HuH-7 (cell line): ENCODE data around the gene CDKN2B-AS1.

Experiments used
- DNase-seq: peaks from one replicate; pipeline ENCODE4 v3.0.0; 2011; ENCODE audit warnings: low spot score

The CDKN2B-AS1 gene

DNA sequence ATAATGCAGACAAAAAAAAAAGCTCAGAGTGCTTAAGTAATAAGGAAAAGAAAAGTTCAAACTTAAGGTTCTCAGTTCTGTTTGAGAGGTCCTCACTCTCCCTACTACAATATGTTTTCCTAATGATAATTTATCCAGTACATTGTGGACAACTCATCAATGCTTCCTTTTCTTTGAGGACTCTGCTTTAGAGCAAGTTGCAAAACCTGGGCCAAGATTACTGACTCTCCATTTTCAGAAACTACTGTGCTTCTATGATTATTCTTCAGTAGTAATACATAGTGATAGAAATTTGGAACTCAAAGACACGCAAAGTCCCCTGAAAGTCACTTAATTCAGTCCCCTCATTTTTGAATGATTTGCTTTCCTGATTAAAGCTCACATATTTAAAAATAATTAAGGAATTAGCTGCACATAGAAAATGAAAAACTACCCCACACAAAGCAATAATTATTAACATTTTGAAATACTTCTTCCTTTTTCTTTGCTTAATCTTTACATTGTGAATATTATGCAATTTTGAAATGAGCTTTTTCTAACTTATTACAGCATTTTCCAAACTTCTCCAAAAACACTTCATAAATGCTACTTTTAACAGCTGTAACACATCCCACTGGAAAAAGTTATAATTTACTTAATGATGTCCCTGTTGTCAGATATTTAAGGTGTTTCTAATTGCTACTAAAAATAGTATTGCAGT is 11.6 kb upstream of the CDKN2B-AS1 start:
- no peak for DNase-seq

DNA sequence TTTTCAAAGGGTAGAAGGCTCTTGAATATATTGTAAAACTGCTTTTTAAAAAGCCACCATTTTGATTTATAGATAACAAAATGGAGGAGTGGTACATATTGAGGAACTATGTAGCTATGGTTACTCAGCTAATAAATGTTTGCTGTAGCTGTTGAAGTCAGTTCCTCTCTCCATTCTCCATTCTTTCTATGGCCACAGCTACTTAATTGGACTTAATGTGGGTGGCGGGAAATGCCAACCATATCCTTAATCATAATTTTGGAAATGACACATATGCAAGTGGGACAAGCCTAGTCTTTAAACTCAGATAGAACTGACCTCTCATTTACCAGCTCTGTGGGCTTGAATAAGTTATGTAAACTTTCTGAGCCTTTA is 11.0 kb upstream of the CDKN2B-AS1 start:
- DNase-seq: no peak

DNA sequence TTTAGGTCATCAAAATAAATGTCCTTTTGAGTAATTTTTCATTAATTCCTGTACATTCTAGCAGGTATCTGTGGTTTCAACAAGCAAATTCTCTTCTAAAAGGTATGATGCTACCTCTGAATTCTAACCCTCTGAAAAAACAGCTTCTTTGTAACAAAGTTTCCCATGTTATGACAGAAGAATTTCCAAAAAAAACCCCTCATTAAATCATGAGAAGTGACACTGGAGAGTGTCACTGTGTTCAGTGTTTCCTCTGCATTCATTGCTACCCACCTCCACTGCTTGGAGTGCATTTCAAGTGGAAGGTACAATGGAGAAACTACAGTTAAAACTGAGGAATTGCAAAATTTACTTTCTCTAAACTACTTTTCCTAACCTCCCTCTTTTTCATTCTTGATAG is 10.5 kb upstream of the CDKN2B-AS1 start:
- DNase-seq: no peak

DNA sequence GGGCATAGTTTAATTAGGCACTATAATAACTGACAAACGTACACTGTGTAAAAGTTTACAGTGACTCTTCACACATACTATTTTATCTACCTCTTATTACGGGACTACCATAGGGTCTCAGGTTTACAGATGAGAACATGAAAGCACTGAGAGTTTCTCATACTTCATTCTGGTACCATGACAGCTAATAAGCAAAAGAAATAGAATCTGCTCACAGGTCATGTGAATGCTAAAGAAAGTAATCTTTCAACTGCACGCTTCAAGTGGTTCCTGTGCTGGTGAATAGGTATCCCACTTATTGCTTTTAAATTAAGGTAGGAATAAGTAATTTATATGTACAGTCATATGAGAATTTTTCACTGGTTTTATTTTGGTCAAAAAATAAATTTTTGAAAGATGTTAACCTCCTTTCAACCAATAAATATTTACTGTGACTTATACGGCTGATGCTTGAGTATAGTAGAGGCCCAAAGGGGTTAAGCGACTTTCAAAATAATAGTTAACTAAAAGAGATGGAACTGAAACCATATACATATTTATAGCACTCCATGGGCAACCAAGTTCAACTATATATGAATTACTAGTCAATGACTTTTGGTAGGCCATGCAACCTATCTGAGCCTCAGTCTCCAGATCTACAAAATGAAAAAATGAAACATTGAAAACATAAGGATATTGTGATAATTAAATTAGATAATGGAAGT is 8.5 kb upstream of the CDKN2B-AS1 start:
- DNase-seq: no peak

DNA sequence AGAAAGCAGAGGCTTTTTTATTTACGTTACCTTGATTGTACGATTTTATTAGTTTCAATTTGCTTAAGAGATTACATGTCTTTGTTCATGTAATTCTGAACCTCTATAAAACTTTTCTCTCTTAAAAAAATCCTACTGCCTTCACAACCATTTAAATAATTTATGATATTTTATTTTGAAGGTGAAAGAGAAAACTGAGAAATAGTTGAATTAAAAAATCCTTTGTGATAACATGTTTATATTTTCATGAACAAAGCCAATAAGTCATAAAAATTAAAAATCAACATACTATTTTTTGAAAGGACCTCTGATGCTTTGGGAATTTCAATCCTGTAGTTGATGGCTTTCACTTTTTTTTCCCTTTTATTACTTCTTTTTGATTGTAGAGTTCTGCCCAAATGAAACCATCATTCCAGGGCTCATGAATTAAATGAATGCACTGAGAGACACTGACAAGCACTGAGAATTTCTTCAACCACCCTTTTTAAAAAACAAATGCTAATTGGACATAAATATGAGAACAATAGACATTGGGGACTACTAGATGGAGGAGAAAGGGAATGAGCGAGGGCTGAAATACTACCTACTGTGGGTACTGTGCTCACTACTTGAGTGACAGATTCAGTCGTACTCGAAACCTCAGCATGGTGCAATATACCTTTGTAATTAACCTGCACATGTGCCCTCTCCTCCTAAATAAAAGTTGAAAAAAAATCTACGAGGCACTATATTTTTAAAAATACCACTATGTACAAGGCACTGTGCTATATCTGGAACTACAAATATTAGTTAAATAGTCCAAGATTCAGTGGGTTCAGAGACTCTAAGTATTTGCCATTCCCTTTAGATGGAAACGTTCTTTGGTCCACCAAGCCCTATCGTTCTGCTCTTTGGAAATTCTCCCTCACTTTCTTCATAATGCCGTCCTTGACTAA is 6.3 kb upstream of the CDKN2B-AS1 start:
- DNase-seq: no peak

DNA sequence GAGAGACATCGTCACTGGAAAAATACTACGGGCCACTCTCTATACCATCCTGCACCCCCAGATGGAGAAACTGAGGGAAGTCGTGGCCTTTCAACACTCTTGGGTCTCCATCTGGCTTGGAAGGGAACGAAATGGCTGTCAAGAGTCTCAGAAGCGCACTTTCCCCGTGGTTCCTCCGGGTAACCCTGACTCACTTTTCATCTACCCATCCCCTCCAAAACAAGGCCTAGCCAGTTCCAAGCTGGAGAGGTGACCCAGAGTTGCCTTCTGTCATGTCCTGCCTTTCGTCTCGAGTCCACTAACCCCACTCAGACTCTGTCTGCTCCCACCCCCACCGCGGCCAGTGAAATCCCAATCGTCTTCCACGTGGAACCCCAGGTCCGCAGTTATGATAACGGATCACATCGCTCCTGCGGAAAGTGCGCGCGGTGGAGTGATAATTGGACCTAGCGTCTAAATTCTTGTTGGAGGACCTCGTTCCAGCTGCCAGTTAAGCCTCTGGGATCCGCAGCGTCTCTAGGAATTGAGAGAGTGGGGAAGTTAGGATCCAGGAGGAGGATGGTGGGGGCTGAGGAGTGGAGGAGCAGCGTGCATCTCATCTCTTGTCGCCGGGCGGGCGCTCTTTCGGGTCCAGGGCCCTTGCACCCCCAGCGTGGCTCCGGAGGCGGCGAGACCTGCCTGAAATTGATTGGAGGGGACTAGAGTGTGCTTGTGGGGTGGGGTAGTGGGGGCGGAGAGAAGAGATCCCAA is 5.0 kb upstream of the CDKN2B-AS1 start:
- no peak for DNase-seq

DNA sequence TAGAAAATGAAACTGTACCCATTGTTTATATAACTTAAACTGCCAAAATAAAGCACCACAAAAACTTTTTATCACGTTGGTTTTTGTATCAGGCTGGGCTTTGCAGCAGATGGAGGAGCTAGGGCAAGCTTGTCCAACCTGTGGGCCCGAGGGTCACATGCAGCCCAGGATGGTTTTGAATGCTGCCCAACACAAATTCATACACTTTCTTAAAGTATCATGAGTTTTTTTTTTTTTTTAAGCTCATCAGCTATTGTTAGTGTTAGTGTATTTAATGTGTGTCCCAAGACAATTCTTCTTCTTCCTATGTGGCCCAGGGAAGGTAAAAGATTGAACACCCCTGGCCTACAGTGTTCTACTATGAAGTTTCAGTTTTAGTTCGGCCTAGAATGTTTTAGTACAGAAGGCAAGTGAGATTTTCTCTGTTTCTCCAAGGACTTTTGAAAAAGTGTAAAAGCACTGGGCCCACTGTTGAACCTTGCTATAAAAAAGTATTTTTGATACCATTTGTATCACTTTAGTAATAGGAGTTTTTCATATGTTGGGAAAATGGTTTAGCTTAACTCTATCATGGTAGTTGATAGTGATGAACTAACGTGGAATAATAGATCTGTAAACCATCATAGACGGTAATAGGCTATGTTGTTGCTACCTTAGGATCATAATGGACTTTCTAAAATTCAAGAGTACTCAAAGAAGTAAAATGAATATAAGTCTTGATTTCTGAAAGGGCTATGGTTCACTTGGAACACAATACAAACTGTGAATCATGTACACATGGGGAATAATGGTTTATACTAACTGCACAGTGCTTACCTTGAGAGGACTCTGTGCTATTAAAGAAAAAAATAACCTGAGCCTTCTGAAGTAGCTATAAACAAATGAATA is 3.3 kb upstream of the CDKN2B-AS1 start:
- no peak for DNase-seq

DNA sequence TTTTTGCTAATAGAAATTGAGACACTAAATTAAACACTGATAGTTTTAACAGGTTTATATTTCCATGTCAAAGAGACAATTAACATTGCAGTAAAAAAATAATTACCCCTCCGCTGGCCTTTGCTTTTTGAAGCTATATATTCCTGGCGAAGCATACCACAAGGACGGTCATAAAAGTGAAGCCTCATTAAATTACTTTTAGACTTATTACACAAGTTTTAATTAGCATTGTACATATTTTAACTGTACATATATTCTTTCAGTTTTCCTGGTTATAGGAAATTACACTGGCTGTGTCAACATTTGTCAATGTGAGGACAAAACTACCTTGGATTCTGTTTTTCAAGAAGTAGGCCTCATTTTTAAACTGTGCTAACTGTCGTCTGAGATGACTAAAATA is 1.6 kb upstream of the CDKN2B-AS1 start:
- DNase-seq: no peak

DNA sequence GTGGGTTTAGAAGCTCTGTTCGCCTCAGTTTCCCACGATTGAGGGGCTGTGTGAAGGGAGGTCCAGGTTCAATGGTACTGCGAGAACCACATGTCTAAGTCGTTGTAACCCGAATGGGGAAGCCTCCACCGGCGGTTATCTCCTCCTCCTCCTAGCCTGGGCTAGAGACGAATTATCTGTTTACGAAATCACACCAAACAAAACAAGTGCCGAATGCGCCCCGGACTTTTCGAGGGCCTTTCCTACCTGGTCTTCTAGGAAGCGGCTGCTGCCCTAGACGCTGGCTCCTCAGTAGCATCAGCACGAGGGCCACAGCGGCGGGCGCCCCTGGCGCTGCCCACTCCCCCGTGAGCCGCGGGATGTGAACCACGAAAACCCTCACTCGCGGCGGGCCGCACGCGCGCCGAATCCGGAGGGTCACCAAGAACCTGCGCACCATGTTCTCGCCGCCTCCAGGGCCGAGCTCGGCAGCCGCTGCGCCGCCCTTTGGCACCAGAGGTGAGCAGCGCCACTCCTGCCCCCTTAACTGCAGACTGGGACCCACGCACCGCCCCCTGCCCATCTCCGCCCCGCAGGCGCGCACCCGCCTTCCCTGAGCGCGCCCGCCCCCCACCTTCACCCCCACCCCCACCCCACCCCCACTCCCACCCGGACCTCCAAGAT is 567 bp upstream of the CDKN2B-AS1 start, which contains the start of gene CDKN2A:
TSS of gene CDKN2A (minus strand) at position 500 of the 663 bp plus-strand sequence.
- DNase-seq: peak; percentile 62

DNA sequence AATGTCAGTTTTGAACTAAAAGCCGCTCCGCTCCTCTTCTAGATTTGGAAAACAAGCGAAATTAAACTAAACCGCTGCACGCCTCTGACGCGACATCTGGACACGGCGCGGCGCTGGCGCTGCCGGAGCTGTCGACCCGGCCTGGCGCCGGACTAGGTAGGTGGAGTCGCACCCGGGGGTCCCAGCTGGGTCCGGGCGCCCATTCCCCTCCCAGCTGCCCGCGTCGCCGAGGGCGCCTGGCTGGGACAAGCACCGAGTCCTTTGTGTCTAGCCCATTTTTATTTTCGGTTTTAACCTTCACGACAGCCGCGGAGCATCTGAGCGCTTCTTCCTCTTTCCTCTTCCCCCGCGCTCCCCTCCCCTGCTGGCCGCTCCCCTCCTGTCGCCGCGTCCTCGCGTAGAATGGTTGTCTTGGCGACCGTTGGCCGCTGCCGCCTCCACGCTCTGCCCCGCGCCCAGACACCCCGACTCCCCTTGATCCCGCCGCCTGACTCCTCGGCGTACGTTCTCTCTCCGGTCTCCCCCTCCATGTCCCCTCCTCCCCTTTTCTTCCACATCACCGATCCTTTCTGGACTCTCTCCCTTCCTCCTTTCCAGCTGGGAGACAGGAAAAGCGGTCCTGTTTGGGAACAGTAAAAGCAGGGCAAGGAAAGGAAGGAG is 545 bp downstream of the CDKN2B-AS1 start:
- peak; percentile 41 for DNase-seq

DNA sequence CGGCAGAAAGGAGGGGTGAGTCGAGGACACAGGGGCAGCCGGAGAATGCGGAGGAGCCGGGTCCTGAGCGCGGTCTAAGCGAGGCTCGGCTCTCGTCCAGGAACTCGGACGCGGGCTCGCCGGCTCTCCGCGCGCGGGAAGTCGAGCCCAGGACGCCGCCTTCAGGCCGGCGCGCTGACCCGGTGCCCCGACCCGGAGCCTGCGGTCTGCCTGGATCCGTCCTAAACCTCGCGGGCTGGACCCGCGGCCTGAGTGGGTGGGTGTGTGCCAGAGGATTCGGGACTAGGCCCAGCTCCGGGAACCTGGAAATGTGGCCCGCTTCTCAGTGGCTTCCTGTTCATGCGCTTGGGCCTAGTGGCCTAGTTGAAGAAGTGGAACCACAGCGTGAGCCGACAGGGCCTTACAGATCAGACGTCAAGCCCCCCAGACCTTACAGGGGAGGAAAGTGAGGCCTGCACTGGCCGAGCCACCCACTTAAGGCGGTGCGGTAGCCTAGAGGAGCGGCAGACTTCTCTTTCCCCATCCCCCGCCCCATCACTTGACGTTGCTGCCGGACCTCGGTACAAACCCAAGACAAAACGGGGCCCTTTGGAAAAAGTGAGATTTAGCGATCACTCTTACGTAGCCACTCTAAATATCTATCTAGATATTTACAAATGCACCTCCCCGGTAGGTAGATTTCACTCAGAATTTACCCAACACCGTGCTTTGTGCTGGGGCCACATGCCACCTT is 1.2 kb downstream of the CDKN2B-AS1 start:
- no peak for DNase-seq

DNA sequence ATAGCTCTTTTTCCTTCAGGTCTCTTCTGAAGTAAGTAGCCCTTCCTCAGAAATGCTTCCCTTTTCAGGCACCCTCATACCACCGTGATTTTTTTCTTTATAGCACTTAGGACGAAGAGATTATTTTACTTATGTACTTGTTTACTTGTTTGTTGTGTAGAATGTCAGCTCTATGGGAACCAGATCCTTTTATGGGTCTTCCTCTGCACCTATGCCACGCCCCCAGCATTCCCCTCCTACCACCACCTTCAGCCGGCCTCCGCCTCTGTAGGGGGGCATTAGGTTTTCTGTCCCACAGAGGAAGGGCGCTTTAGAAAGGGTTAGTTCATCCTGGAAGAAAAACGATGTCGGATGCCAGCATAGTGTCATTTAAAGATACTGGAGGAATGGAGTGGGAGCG is 1.8 kb downstream of the CDKN2B-AS1 start:
- DNase-seq: no peak

DNA sequence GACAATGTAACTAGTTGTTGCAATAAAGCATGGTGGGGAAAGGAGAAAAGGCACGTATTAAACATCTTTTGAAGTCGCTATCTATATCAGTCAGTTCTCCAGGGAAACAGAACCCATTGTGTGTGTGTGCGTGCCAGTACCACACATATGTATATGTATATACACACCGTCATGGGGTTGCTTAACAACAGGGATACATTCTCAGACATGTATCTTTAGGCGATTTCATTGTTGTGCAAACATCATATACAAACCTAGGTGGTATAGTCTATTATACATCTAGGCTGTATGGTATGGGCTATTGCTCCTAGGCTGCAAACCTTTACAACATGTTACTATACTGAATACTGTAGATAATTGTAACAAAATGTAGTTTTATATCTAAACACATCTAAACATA is 2.3 kb downstream of the CDKN2B-AS1 start:
- DNase-seq: no peak

DNA sequence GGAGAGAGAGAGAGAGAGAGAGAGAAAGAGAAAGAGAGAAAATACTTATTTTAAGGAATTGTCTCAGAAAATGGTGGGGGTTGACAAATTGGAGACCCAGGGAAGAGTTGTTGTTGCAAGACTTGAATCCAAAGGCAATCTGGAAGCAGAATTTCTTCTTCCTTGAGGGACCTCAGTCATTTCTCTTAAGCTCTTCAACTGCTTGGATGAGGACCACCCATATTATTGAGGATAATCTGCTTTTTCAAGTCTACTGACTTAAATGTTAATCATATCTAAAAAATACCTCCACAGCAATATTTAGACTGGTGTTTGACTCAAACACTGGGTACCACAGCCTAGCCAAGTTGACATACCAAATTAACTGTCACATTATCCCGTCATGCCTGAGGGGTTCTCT is 2.9 kb downstream of the CDKN2B-AS1 start:
- DNase-seq: no peak

DNA sequence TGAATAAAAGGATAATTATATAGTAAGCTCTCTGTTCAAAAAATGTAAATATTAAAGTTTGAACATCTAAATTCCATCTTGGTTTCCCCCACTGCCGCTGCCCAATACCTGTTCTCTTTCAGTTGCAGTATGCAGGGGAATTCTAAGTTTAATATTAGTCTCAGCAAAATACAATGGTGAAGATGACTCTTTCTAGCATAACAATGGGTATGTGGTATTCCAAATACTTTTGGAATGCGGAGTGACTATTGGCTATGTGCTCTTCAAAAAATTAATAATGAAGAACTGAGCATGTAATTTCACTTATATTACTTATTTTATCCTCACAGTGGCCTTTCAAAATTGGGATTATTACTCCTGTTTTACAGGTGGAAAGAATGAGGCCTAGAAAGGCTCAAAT is 3.4 kb downstream of the CDKN2B-AS1 start:
- DNase-seq: no peak

DNA sequence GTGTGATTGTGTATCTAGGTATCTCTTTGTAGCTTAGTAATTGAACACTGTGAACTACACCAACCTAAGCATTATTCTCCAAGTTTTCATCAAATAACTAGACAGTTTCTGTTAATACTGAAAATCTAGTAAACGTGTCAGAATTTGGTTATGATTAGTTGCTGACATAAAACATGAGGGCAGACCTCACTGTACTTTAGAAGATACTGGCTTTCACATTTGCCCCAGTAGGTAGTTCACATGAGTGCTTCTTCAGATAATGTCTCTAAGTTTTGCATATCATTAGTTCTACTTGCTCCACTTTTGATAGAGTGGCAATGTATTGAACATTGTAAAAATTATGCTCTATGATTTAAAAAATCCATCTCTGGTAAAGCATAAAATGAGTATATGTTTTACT is 7.4 kb downstream of the CDKN2B-AS1 start:
- DNase-seq: no peak

DNA sequence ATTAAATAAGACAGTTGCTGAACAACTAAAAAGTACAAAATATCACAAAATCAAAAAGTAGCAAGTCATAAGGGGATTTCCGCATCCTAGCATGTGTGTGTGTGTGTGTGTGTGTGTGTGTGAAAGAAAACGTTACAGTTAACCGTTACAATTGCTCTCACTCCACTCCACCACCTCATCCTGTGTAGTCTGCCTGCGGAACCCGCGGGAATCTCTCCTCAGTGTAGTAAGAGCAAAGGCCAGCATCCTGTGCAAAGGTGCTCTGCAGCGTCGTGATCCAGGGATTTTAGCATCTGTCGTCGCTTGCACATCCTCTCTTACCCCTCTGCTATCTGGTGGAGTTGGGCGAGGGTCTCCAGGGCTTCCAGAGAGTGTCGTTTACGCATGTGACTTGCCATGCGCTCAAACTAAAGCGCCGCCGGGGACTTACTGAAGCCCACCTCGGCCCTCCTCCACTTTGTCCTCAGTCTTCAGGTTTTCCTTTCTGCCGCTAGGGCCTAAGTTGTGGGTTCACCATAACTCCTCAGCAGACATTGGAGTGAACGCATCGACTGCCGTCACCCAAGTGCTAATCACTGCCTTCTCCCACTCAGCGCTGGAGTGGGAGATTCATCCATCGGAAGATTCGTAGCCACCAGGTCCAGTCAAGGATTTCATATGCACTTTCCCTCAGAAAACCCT is 10.6 kb downstream of the CDKN2B-AS1 start:
- no peak for DNase-seq
